Measurements from ENCODE around the gene SYT9.
A peak's percentile ranks its signal among the peaks of the same experiment; 100 is the strongest.

The SYT9 gene

GRCh38 chr11:7251836-7252682 is at the start of gene SYT9:
Gene SYT9 (plus strand): TSS chr11:7251904. CDS start chr11:7252187, 283 bp downstream.
- H3K9me3 Mint-ChIP-seq (ENCODE audit: low read depth) = no peaks in the 10 kb centered on the region
- H3K27ac Mint-ChIP-seq = no peak within 1 kb of the TSS
- peaks cover 24% of the 10 kb centered on the region for H3K27me3 Mint-ChIP-seq
- H3K36me3 Mint-ChIP-seq = no peaks in the 10 kb centered on the region
- peak within 1 kb of the TSS; percentile 40 for H3K4me3 Mint-ChIP-seq
- peaks cover 2% of the 10 kb centered on the region for H3K4me1 Mint-ChIP-seq (ENCODE audit: low read depth)

- Mint-ChIP-seq H3K4me3 (no peak overlapping the region), H3K4me1 (ENCODE audit: low read depth) (no peaks in the 10 kb centered on the region), H3K27ac (no peak overlapping the region), H3K36me3 (no peaks in the 10 kb centered on the region), H3K27me3 (peaks cover 16% of the 10 kb centered on the region), H3K9me3 (ENCODE audit: low read depth) (no peaks in the 10 kb centered on the region)
These were observed 49.3 kb upstream of the SYT9 start for GRCh38 chr11:7202412-7202811.

DNA sequence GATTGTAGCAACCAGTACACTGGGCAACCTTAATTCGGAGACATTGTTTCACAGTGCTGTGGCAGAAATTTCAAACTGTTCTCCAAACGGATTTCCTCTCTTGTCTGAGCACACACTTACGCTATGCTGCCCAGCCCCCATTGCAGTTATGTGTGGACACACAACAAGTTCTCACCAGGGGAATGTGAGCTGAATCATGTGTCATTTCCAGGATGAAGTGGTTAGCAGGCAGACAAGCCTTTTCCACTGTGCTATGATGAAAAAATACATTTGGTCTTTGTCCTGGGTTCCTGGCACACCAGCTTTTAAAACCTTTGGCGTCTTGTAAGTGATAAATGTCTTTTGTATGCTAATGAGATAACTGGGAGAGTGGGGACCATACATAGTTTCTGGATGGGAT is 46.9 kb upstream of the SYT9 start:
- Mint-ChIP-seq H3K9me3 (ENCODE audit: low read depth) (no peaks in the 10 kb centered on the region), H3K27ac (no peak overlapping the region), H3K27me3 (peaks cover 16% of the 10 kb centered on the region), H3K4me3 (no peak overlapping the region), H3K4me1 (ENCODE audit: low read depth) (no peaks in the 10 kb centered on the region), H3K36me3 (no peaks in the 10 kb centered on the region)

- H3K27me3 Mint-ChIP-seq = peaks cover 11% of the 10 kb centered on the region
- H3K4me1 Mint-ChIP-seq (ENCODE audit: low read depth) = no peaks in the 10 kb centered on the region
- H3K36me3 Mint-ChIP-seq = no peaks in the 10 kb centered on the region
- H3K27ac Mint-ChIP-seq = no peak overlapping the region
- H3K9me3 Mint-ChIP-seq (ENCODE audit: low read depth) = no peaks in the 10 kb centered on the region
- H3K4me3 Mint-ChIP-seq = no peak overlapping the region
These were observed 43.3 kb upstream of the SYT9 start for GRCh38 chr11:7208391-7208790.

- no peaks in the 10 kb centered on the region for H3K36me3 Mint-ChIP-seq
- no peaks in the 10 kb centered on the region for H3K9me3 Mint-ChIP-seq (ENCODE audit: low read depth)
- no peak overlapping the region for H3K4me3 Mint-ChIP-seq
- peaks cover 16% of the 10 kb centered on the region for H3K27me3 Mint-ChIP-seq
- H3K4me1 Mint-ChIP-seq (ENCODE audit: low read depth) = no peaks in the 10 kb centered on the region
- no peak overlapping the region for H3K27ac Mint-ChIP-seq
These were observed 32.2 kb upstream of the SYT9 start for GRCh38 chr11:7219491-7219890.

DNA sequence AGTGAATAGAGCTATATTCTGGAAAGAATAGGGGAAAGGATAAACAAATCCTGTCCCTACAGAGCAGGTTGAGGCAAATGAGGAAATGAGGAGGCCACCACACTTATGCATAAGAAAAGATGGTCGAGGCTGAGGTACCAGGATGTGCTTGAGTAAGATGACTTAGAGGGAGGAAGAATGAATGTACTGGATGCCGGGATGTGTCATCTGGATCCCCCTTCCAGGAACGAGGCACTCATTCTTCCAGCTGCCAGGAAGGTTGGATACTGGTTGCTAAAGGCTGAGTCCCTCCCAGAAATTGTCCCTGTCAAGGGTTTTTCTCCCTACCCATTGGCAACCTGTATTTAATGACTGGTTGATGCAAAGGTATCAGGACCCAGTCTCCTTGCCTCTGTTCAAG is 31.1 kb upstream of the SYT9 start:
- H3K4me1 Mint-ChIP-seq (ENCODE audit: low read depth) = no peaks in the 10 kb centered on the region
- peaks cover 19% of the 10 kb centered on the region for H3K27me3 Mint-ChIP-seq
- no peak overlapping the region for H3K4me3 Mint-ChIP-seq
- no peaks in the 10 kb centered on the region for H3K36me3 Mint-ChIP-seq
- no peak overlapping the region for H3K27ac Mint-ChIP-seq
- no peaks in the 10 kb centered on the region for H3K9me3 Mint-ChIP-seq (ENCODE audit: low read depth)

DNA sequence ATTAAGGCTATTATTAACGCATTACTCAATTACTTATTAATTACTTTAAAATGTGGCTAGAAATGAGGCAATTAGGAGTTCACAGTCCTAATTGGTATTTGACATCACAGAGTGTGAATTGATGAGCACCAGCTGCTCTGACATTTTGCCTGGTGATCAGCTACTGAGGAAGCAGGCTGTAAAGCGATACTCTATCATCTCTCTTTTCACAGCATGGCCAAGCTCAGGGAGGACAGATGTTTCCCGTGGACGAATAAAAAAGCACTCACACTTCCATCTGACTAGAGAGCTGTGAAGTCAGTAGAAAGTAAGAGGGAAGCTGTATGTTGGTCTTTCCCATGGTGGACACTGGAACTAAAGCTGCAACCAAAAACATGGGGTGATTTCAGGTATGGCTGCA is 29.1 kb upstream of the SYT9 start:
- no peak overlapping the region for H3K4me3 Mint-ChIP-seq
- H3K4me1 Mint-ChIP-seq (ENCODE audit: low read depth) = no peaks in the 10 kb centered on the region
- no peak overlapping the region for H3K27ac Mint-ChIP-seq
- H3K36me3 Mint-ChIP-seq = no peaks in the 10 kb centered on the region
- no peaks in the 10 kb centered on the region for H3K9me3 Mint-ChIP-seq (ENCODE audit: low read depth)
- peaks cover 19% of the 10 kb centered on the region for H3K27me3 Mint-ChIP-seq

- Mint-ChIP-seq H3K36me3 (no peaks in the 10 kb centered on the region), H3K4me3 (no peak overlapping the region), H3K4me1 (ENCODE audit: low read depth) (no peaks in the 10 kb centered on the region), H3K27me3 (peaks cover 28% of the 10 kb centered on the region), H3K9me3 (ENCODE audit: low read depth) (no peaks in the 10 kb centered on the region), H3K27ac (no peak overlapping the region)
These were observed 11.8 kb upstream of the SYT9 start for GRCh38 chr11:7239877-7240276.

GRCh38 chr11:7245341-7245740 is 6.4 kb upstream of the SYT9 start:
- peaks cover 16% of the 10 kb centered on the region for H3K27me3 Mint-ChIP-seq

DNA sequence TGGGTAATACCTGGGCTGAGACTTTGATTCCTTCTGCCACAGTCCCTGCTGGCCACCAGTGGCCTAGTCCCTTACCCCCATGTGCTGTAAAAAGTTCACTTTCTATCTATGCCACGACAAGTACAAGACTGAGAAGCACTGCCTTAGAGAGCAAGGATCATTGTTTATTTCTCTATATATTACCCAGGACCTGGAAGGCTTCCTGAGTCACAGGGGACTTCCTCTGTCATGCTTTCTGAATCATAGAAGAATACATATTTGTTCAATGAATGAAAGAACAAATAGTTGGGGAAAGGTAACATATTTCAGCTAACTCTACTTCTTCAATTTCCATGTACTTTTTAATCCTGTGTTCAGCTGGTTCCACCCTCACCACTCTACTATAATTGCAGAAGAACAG is 5.5 kb upstream of the SYT9 start:
- Mint-ChIP-seq H3K4me3 (no peak overlapping the region), H3K9me3 (ENCODE audit: low read depth) (no peaks in the 10 kb centered on the region), H3K4me1 (ENCODE audit: low read depth) (peaks cover 2% of the 10 kb centered on the region), H3K27me3 (peaks cover 18% of the 10 kb centered on the region), H3K36me3 (no peaks in the 10 kb centered on the region), H3K27ac (no peak overlapping the region)

More at GRCh38 chr11:7245341-7245740, 6.4 kb upstream of the SYT9 start:
- Mint-ChIP-seq H3K27ac (no peak overlapping the region), H3K4me1 (ENCODE audit: low read depth) (no peaks in the 10 kb centered on the region), H3K36me3 (no peaks in the 10 kb centered on the region), H3K9me3 (ENCODE audit: low read depth) (no peaks in the 10 kb centered on the region), H3K4me3 (no peak overlapping the region)

- H3K4me1 Mint-ChIP-seq (ENCODE audit: low read depth) = peaks cover 2% of the 10 kb centered on the region
- H3K36me3 Mint-ChIP-seq = no peaks in the 10 kb centered on the region
- no peak overlapping the region for H3K27ac Mint-ChIP-seq
- H3K9me3 Mint-ChIP-seq (ENCODE audit: low read depth) = no peaks in the 10 kb centered on the region
- no peak overlapping the region for H3K4me3 Mint-ChIP-seq
- peaks cover 19% of the 10 kb centered on the region for H3K27me3 Mint-ChIP-seq
These were observed 1.5 kb upstream of the SYT9 start for GRCh38 chr11:7250166-7250565.

- Mint-ChIP-seq H3K4me1 (ENCODE audit: low read depth) (peaks cover 2% of the 10 kb centered on the region), H3K27ac (no peak overlapping the region), H3K4me3 (peak overlapping the region; percentile 23), H3K36me3 (no peaks in the 10 kb centered on the region), H3K9me3 (ENCODE audit: low read depth) (no peaks in the 10 kb centered on the region), H3K27me3 (peaks cover 22% of the 10 kb centered on the region)
These were observed 243 bp upstream of the SYT9 start for GRCh38 chr11:7251487-7251835.

DNA sequence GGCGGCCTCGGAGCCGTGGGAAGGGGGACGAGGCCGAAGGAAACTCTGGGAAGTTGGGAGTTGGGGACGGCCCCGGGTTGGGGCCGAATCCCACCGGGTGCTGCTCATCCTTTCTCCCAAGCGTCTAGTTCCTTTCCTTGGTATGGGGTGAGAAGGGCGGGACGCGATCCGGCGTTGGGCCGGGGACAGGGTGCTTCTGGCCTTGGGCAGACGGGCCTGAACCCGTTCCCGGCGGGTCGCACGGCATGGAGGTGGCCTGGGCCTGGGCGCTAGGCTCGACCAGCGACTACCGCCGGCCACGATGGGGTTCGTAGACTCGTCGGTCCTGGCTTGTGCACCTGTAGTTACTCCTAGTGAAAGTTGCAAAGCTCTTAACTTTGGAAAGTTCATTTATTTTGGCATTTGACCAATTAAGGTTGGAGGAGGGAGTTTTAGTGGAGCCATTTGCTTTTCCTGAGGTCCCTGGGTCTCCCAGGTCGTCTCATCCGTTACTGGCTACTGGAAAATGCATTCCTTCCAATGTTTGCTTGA is 1.0 kb downstream of the SYT9 start:
- no peaks in the 10 kb centered on the region for H3K9me3 Mint-ChIP-seq (ENCODE audit: low read depth)
- no peaks in the 10 kb centered on the region for H3K36me3 Mint-ChIP-seq
- H3K27ac Mint-ChIP-seq = no peak overlapping the region
- peaks cover 2% of the 10 kb centered on the region for H3K4me1 Mint-ChIP-seq (ENCODE audit: low read depth)
- peak overlapping the region; percentile 40 for H3K4me3 Mint-ChIP-seq
- H3K27me3 Mint-ChIP-seq = peaks cover 25% of the 10 kb centered on the region

DNA sequence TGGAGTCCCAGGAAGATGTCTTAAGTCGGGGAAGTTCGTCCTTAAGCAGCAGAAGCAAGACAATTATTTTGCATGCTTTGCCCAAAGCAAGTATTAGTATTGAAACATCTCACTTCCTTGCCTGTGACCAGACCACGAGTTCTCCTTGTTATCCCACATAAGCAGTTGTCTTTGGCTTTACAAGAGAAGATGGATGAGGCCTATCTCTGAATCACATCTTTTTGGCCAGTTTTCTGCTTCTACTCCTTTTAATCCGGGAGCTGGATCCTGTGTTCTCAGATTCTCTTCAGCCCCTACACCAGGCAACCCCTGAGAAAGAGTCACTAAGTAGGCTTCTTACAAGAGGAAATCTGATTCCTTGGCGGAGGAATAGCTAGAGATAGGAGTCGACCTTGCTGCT is 2.1 kb downstream of the SYT9 start:
- Mint-ChIP-seq H3K9me3 (ENCODE audit: low read depth) (no peaks in the 10 kb centered on the region), H3K36me3 (no peaks in the 10 kb centered on the region), H3K4me3 (no peak overlapping the region), H3K4me1 (ENCODE audit: low read depth) (peaks cover 2% of the 10 kb centered on the region), H3K27me3 (peaks cover 27% of the 10 kb centered on the region), H3K27ac (no peak overlapping the region)

DNA sequence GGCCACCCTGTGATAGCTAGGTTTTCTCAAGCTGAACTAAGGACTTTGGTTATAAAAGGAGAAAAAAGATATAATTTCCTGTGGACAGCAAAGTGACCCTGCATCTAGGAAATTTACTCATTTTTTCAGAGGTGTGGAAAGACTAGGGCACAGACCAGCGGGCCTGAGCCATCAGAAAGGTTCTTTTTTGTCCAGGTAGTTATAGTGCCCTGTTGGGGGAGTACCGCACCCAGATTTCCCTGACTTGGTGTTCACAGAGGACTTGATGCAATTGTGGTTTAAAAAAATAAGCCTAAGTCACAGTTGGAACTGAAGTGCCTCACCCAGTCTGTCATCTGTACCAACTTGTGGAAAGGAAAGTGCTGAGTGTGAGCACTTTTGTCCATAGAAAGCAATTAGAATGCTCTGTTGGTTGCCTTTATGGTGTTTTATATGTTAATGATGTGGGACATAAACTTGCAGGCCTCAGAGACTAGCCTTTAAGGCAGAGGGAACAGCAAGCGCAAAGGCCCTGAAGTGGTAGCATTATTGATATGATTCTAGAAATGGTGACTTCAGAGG is 3.1 kb downstream of the SYT9 start:
- Mint-ChIP-seq H3K36me3 (no peaks in the 10 kb centered on the region), H3K27me3 (peaks cover 24% of the 10 kb centered on the region), H3K4me1 (ENCODE audit: low read depth) (peaks cover 2% of the 10 kb centered on the region), H3K27ac (no peak overlapping the region), H3K4me3 (no peak overlapping the region), H3K9me3 (ENCODE audit: low read depth) (no peaks in the 10 kb centered on the region)

Measured in activated naive CD8-positive, alpha-beta T cell (primary cell).